Measurements from ENCODE around the gene XPOT.
"Not testable (repeated sequence)": the region's sequence is repeated elsewhere in the genome, so short reads cannot be mapped to it uniquely, and the experiment has no call there.

Gene XPOT, protein sequence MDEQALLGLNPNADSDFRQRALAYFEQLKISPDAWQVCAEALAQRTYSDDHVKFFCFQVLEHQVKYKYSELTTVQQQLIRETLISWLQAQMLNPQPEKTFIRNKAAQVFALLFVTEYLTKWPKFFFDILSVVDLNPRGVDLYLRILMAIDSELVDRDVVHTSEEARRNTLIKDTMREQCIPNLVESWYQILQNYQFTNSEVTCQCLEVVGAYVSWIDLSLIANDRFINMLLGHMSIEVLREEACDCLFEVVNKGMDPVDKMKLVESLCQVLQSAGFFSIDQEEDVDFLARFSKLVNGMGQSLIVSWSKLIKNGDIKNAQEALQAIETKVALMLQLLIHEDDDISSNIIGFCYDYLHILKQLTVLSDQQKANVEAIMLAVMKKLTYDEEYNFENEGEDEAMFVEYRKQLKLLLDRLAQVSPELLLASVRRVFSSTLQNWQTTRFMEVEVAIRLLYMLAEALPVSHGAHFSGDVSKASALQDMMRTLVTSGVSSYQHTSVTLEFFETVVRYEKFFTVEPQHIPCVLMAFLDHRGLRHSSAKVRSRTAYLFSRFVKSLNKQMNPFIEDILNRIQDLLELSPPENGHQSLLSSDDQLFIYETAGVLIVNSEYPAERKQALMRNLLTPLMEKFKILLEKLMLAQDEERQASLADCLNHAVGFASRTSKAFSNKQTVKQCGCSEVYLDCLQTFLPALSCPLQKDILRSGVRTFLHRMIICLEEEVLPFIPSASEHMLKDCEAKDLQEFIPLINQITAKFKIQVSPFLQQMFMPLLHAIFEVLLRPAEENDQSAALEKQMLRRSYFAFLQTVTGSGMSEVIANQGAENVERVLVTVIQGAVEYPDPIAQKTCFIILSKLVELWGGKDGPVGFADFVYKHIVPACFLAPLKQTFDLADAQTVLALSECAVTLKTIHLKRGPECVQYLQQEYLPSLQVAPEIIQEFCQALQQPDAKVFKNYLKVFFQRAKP

DNA sequence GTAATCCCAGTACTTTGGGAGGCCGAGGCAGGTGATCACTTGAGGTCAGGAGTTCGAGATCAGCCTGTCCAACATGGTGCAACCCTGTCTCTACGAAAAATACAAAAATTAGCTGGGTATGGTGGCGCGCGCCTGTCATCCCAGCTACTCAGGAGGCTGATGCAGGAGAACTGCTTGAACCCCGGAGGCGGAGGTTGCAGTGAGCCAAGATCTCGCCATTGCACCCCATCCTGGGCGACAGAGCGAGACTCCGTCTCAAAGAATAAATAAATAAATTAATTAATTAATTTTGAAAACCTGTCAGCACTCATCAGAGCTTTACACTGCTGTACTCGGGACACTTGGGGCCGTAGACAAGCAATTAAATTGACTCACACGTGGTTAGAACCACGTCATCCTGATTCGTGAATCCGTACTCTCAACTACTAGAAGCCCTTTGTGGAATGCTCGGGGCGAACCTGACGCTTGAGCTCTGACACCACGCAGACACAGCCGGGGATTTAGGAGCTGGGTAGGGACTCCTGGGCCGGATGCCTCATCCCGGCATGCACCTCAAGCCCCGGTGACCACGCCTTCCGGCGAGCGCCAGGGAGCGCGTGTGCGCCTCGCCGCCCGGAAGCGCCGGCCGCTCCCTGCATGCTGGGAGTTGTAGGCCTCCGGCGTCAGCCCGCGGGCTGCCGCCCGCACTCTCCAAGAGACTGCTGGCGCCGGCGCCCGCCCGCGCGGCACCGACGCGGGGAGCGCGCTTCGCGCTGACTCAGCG, at the start of gene XPOT:
XPOT (plus strand) TSS at position 686 of the 763 bp plus-strand sequence. CDS start 5,644 bp downstream, outside the sequence.
- peak; percentile 84 to 86 for DNase-seq

- DNase-seq: not testable (repeated sequence)
Measured at GRCh38 chr12:64356209-64356608, 48.0 kb upstream of the XPOT start.

DNA sequence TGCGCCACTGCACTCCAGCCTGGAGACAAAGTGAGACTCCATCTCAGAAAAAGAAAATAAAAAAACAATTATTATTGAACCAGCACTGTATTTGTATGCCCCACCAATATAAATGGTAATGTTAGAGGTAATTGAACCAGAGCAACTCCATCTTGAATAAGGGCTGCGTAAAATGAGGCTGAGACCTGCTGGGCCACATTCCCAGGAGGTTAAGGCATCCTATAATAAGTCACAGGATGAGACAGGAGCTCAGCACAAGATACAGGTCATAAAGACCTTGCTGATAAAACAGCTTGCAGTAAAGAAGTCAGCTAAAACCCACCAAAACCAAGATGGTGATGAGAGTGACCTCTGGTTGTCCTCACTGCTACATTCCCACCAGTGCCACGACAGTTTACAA, 43.0 kb upstream of the XPOT start:
- DNase-seq: not testable (repeated sequence)

DNA sequence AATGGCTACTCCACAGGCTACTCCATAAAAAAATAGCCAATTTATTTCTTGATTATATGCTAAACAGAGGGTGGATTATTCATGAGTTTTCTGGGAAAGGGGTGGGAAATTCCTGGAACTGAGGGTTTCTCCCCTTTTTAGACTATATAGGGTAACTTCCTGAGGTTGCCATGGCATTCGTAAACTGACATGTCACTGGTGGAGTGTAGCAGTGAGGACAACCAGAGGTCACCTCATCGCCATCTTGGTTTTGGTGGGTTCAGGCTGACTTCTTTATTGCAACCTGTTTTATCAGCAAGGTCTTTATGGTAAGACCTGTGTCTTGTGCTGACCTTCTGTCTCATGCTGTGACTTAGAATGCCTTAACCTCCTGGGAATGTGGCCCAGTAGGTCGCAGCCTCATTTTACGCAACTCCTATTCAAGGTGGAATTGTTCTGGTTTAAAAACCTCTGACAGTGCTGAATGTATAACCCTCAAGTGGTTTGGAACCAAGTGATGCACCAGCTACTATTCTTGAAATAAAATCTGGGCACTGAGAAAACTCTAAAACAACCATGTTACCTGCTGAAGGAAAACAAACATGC, 41.4 kb upstream of the XPOT start:
- no peak for DNase-seq

- no peak for DNase-seq
Measured at GRCh38 chr12:64383675-64384074, 20.5 kb upstream of the XPOT start.

GRCh38 chr12:64385019-64385418, 19.2 kb upstream of the XPOT start:
- DNase-seq: no peak

GRCh38 chr12:64385468-64385867, 18.7 kb upstream of the XPOT start:
- DNase-seq: peak in 1 of 2 donors; percentile 40

DNA sequence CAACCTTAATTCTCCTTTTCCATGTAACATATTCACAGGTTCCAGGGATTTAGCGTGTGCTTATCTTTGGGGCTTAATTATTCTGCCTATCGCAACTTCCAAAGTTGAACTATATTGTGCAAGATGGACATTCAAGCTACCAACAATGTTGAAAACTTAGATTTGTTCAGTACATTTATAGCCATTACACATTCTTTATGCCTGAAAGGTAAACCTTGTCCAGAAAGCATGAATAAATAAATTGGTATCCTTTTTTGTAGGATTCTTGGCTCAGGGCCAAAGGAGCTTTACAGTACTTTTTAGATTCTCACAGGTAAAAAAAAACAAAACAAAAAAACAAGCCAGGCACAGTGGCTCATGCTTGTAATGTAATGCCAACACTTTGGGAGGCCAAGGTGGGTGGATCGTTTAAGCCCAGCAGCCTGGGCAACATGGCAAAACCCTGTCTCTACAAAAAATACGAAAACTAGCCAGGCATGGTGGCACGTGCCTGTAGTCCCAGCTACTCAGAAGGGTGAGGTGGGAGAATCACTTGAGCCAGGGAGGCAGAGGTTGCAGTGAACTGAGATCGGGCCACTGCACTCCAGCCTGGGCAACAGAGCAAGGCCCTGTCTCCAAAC, 16.9 kb upstream of the XPOT start:
- DNase-seq: no peak

DNA sequence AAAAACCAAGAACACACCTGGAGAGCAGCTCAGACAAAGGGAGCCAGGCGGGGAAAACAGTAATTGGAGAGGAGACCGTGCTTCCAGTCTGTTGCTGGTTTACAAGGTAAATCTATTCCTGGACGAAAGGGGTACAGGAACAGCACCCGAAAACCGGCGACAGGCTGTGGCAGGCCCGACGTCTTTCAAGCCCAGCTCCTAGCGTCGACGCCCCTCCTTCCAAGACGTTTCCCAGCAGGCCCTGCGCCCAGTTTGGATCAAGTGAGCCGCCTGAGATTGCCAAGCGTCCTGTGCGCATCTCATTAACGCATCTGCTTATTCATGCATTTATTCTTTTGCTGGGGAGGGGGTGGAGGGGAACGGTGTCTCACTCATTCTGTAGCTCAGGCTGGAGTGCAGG, 15.0 kb upstream of the XPOT start:
- DNase-seq: no peak

DNA sequence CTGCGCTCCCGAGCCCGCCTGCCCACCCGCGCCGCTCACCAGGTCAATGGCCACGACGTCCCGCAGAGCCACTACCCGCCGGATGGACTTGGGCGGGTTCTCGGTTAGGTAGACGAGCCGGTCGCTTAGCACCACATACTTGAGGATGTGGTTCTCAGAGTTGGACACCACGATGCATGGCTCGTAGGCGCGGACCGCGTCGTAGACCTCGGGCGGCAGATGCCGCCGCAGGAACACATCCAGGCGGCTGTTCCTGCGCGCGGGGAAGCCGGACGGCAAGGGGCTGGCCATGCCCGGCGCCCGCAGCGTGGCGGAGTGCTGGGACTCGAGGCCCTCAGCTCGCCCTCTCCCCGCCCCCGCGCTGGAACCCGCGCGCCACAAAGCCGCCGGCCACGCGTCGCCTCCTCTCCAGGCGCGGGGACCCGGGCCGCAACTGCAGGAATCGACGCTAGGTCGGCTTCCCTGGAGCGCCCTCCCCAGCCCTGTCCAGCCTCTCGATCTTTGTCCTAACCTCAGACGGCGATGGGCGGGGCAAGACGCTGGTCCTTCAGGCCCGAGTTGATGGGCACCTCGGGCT, 13.8 kb upstream of the XPOT start, which contains the start of gene C12orf56:
C12orf56 (minus strand) TSS at position 484 of the 577 bp plus-strand sequence; CDS start at position 291, 193 bp downstream.
- DNase-seq: no peak

DNA sequence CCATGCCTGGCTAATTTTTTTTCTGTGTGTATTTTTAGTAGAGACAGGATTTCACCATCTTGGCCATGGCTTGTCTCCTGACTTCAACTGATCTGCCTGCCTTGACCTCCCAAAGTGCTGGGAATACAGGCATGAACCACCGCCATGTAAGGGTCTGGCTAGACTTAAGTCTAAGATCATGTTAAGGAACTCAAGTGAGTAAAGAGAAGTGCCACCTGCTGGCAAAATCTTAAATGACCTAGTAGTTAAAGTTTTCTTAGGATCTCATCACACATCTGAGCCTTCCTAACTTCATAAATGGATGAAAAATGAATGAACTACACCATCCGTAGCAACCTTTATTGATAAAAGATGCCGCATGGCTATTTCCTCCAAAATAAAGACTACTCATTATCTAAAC, 12.0 kb upstream of the XPOT start:
- no peak for DNase-seq

- DNase-seq: no peak
Measured at GRCh38 chr12:64395739-64396138, 8.5 kb upstream of the XPOT start.

DNA sequence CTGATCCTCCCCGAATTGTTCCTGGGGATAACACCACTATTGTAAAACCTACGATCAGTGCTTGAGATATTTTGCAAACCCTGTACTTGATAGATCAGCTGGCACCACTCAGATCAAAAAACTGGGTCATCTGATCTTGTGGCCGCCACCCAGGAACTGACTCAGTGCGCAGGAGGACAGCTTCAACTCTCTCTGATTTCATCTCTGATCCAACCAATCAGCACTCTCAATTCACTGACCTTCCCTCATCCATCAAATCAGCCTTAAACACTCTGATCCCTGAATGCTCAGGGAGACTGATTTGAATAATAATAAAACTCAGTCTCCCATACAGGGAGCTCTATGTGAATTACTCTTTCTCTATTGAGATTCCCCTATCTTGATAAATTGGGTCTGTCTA, 4.2 kb upstream of the XPOT start:
- no peak for DNase-seq

DNA sequence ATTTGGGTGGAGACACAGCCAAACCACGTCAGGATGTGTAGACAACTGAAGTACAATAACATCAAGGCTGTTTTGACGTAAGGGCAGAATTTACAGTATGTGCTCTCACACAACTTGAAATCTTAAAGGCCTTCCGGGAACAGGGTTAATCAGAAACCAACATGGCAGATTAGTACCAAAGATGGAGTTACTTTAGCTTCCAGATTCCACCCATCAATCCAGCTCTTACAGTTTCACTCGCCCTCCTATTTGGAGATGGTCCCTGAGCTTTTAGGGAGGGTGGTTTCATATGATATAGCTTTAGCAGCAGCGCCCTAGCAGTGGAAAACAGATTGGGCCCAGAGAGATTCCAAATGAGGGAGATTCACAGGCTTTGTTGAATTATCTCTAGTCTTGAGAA, 2.0 kb upstream of the XPOT start:
- no peak for DNase-seq

- DNase-seq: peak; percentile 58 to 59
Measured at GRCh38 chr12:64404470-64405256, 471 bp downstream of the XPOT start.

DNA sequence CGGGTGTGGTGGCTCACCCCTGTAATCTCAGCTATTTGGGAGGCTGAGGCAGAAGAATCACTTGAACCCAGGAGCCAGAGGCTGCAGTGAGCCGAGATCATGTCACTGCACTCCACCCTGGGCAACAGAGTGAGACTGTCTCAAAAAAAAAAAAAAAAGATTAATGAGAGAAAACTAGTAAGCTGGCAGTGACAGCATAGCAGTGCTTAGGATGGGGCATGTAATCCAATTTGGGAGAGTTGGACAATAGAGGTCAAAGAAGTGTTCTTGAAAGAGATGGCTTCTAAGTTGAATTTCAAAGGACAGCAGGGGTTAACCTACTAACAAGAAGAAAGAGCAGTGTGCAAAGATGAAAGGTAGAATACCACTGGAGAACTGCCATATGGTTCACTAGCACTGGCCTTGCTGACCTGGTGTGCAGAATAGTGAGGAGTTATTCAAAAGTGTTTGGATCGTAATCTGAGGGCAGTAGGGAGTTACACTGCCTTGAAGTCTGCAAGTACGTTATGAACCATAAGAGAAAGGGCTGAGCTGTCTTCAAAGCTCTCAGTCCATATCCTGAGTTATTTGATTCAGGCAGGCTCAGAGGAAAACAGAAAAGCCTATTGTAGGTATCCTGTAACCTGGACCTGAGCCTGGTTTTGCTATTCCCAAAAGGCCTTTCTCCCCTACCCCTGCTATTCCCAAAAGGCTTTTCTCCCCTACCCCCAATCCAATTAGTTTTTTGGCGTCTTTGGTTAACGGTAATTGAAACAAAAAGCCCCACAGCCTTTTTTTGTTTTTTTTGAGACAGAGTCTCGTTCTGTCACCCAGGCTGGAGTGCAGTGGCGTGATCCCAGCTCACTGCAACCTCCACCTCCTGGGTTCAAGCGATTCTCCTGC, 3.4 kb downstream of the XPOT start:
- DNase-seq: no peak

DNA sequence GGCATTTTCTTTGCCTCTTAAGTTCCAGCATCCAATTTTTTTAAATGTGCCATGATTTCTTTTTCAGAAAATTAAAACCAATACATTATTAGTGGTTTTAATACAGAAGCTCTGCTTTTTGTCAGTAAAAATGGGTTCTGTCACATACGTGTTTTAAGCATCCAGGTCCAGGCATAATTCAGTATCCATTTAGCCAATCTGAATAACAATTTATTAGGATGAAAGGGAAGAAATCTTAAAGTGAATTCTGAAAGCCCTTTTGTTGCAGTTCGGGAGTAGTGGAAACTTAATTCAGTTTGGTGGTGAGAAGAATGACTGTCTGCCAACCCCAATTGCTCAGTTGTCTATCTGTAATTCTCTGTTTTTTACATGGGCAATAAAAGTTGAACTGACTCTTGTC, 7.2 kb downstream of the XPOT start:
- no peak for DNase-seq

GRCh38 chr12:64412459-64412858, 8.3 kb downstream of the XPOT start:
- DNase-seq: no peak

- no peak for DNase-seq
Measured at GRCh38 chr12:64413884-64414283, 9.7 kb downstream of the XPOT start.

DNA sequence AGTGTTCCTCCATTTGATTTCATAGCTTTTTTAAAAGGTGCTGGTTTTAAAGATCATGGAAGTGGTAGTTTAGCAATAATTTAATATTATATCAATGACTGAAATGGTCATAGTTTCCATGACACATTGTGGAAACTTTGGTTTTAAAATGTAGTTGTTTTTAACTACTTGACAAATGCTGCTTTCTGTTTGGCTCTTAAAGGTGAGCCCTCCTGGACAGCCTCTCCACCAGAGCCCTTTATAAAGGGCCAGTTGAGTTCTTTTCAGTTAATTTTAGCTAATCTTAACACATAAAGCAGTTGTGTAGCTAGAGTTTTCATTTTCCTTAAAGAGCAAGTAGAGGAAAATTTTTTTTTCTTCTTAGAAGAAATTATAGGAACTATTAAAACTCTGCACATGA, 14.0 kb downstream of the XPOT start:
- DNase-seq: no peak

All from stimulated activated CD4-positive, alpha-beta T cell treated with anti-CD3 and anti-CD28 coated beads, Interleukin-2, amount 100 ng/mL, for 48 hours (primary cell).